GM12872 (cell line): ENCODE results near the gene TRIM34.

Source experiments
- TF ChIP-seq, protein P1 (sequence below): IDR thresholded peaks from 3 replicates; pipeline ENCODE4 v1.5.1; 2011; ENCODE audit warnings: low read depth, mild to moderate bottlenecking, low read length, moderate library complexity; ENCODE audit not compliant: insufficient read depth

TRIM34 gene

GRCh38 chr11:5658318-5658717, 33.5 kb downstream of the TRIM34 start:
- TF ChIP-seq, protein P1, sequence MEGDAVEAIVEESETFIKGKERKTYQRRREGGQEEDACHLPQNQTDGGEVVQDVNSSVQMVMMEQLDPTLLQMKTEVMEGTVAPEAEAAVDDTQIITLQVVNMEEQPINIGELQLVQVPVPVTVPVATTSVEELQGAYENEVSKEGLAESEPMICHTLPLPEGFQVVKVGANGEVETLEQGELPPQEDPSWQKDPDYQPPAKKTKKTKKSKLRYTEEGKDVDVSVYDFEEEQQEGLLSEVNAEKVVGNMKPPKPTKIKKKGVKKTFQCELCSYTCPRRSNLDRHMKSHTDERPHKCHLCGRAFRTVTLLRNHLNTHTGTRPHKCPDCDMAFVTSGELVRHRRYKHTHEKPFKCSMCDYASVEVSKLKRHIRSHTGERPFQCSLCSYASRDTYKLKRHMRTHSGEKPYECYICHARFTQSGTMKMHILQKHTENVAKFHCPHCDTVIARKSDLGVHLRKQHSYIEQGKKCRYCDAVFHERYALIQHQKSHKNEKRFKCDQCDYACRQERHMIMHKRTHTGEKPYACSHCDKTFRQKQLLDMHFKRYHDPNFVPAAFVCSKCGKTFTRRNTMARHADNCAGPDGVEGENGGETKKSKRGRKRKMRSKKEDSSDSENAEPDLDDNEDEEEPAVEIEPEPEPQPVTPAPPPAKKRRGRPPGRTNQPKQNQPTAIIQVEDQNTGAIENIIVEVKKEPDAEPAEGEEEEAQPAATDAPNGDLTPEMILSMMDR, result no peak

GRCh38 chr11:5663511-5663910, 38.7 kb downstream of the TRIM34 start:
- TF ChIP-seq, protein P1, result no peak

DNA sequence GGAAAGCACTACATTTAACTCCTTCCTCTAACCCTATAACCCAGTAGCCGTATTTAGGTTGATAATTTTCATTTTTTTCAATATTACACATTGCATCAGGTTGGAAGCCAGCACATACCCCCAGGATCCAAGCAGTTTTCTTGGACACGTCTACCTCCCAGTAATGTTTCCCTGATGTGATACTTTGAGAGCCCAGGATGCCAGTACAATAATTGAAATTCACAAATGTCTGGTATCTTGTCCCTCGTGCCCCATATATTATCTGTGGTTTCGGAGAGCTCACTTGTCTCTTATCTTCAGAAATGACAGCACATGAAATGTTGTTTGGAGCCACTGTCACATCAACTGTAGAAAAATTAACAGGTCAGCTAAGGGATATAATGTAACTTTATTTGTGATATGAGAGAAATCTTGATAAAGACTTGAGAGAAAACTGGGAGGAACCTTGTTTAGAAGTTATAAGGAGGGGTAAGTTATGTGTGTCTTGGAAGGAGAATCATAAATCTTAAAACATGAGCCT, 40.3 kb downstream of the TRIM34 start:
- TF ChIP-seq, protein P1, result no peak

DNA sequence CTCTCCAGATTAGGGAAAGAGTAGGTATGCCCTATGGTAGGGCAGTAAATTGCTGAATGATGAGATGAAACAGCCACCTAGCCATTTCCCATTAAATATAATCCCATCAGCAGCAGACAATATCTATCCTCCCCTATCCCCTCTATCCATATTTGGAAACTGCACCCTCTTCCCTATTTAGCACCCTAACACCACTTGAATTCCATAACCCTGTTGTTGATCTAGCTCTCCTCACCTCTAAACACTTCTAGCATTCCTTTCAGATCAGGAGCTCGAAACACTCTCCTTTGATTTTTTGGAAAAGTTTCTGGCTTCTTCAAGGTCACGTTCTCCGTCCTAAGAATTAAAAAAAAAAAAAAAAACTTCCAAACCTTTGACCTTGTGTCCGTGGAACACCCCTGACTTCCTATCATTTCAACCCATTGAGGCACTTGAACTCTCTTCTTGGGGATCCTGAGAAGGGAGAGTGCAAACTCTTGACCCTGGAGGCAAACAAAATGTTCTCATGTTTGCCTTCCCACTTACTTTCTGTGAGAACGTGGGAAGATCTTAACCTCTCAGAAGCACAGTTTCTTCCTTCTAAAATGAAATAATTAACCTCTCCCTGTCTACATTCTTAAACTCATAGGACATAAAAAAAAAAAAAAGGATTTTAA, 41.1 kb downstream of the TRIM34 start:
- TF ChIP-seq, protein P1, result no peak

- TF ChIP-seq, protein P1, result no peak
Measured at GRCh38 chr11:5666402-5666793, 41.6 kb downstream of the TRIM34 start.

DNA sequence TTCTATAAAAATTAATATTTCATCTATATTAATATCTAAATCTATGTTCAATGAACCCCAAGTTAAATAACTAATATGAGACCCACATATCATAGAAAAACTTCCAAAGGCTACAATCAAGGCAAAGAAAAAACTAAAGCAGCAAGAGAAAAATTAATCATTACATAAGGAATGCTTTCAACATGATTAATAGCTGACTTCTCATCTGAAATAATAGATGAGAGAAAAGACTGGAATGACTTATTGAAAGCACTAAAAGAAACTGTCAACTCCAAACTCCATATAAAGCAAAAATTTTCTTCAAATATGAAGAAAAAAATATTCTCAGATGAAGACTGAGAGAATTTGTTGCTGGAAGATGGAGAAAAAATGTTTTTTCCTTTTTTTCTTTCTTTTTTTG, 47.0 kb downstream of the TRIM34 start:
- TF ChIP-seq, protein P1, result no peak

DNA sequence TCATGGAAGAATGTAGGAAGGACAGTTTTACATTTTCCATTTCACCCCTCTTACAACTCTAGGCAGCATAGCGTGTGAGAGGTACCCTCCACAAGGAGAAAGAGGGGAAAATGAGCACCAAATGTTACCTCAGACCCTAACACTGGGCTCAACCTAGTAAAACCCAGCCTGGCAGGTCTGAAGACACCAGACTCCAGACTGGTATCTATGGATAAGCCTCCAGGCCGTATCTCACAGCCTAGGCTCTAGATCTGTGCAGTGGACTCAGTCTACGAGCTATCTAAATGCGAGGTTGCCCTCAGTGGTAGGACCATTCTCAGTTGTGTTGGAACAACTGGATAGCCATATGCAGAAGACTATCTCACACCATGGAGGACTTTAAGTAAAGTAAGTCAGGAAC, 49.6 kb downstream of the TRIM34 start:
- TF ChIP-seq, protein P1, result no peak
